ENCODE measurements around the gene QRFP.

Gene QRFP

DNA sequence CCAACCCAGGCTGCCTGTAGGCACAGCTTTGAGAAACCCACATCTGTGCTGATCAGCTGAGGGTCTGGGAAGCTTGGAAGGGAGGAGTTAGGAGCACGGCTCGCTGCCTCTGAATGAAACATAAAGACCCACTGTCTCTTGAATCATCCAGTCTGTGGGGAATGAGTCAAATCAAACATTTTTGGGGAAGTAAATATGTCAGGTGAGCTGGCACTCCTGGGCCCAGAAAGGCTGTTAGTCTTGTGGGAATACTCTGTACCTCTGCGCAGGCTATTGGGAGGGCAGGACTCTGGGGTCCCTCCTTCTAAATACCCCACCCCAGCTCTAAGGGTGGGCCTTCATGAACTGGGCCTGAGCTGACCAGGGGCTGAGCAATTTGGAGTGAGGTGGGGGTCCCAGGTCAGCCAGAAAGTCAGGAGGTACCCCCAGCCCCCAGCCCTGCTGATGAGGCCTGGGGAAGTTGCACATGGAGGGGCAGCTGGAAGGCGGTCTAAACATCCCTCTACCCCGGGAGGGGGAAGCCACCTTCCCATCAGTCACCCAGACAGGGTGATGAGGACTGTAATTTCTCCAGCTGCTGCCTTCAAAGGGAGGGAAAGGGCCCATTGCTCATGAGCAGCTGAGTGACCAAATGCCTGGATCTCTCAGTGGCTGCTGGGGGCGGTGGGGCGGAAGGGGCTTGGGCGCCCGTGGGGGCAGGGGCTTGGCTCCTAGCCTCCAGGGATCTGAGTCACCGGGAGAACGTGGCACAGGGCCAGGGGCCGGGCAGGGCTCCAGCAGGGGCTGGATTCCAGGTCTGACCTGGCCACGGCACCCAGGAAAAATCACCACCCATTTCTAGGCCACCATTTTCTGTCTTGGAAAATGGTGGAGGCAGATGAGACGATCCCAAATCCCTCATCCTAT, 31.6 kb upstream of the QRFP start:
- TF ChIP-seq, protein P1, sequence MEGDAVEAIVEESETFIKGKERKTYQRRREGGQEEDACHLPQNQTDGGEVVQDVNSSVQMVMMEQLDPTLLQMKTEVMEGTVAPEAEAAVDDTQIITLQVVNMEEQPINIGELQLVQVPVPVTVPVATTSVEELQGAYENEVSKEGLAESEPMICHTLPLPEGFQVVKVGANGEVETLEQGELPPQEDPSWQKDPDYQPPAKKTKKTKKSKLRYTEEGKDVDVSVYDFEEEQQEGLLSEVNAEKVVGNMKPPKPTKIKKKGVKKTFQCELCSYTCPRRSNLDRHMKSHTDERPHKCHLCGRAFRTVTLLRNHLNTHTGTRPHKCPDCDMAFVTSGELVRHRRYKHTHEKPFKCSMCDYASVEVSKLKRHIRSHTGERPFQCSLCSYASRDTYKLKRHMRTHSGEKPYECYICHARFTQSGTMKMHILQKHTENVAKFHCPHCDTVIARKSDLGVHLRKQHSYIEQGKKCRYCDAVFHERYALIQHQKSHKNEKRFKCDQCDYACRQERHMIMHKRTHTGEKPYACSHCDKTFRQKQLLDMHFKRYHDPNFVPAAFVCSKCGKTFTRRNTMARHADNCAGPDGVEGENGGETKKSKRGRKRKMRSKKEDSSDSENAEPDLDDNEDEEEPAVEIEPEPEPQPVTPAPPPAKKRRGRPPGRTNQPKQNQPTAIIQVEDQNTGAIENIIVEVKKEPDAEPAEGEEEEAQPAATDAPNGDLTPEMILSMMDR (conservative IDR thresholded peaks at IDR 0.05; ENCODE audit: low read depth, low read length): no peak
- no peak overlapping the region for H3K27ac ChIP-seq
- no peak overlapping the region for H2AFZ ChIP-seq (ENCODE audit: low read depth)
- no peaks in the 10 kb centered on the region for H3K36me3 ChIP-seq (ENCODE audit: insufficient read depth)
- H4K20me1 ChIP-seq (ENCODE audit: insufficient read depth): no peaks in the 10 kb centered on the region
- no peak overlapping the region for H3K4me3 ChIP-seq (IDR thresholded peaks at IDR 0.05; ENCODE audit: insufficient read depth, low read depth, low read length)
- H3K4me1 ChIP-seq (ENCODE audit: low read depth, poor library complexity, severe bottlenecking): peaks cover 5% of the 10 kb centered on the region
- H3K4me2 ChIP-seq: no peak overlapping the region
- H3K79me2 ChIP-seq (ENCODE audit: insufficient read depth, low read depth): no peaks in the 10 kb centered on the region
- H3K9ac ChIP-seq: no peak overlapping the region
- peaks cover 97% of the 10 kb centered on the region for H3K27me3 ChIP-seq (ENCODE audit: insufficient read depth, low read depth)

- Histone ChIP-seq H2AFZ (ENCODE audit: low read depth) (no peak overlapping the region), H3K79me2 (ENCODE audit: insufficient read depth, low read depth) (no peaks in the 10 kb centered on the region), H3K27me3 (ENCODE audit: insufficient read depth, low read depth) (peaks cover 97% of the 10 kb centered on the region), H3K36me3 (ENCODE audit: insufficient read depth) (no peaks in the 10 kb centered on the region), H3K9ac (no peak overlapping the region), H3K4me2 (no peak overlapping the region), H3K4me1 (ENCODE audit: low read depth, poor library complexity, severe bottlenecking) (peaks cover 5% of the 10 kb centered on the region), H3K27ac (no peak overlapping the region), H3K4me3 (IDR thresholded peaks at IDR 0.05; ENCODE audit: insufficient read depth, low read depth, low read length) (no peak overlapping the region), H4K20me1 (ENCODE audit: insufficient read depth) (no peaks in the 10 kb centered on the region)
- TF ChIP-seq, protein P1 (conservative IDR thresholded peaks at IDR 0.05; ENCODE audit: low read depth, low read length): no peak
Measured at GRCh38 chr9:130927338-130927737, 30.7 kb upstream of the QRFP start.

GRCh38 chr9:130925050-130925678, 28.6 kb upstream of the QRFP start:
- H4K20me1 ChIP-seq (ENCODE audit: insufficient read depth): no peaks in the 10 kb centered on the region
- H2AFZ ChIP-seq (ENCODE audit: low read depth): no peak overlapping the region

GRCh38 chr9:130924448-130924788, 27.8 kb upstream of the QRFP start:
- H3K9ac ChIP-seq: no peak overlapping the region

More at GRCh38 chr9:130925050-130925678, 28.6 kb upstream of the QRFP start:
- Histone ChIP-seq H3K79me2 (ENCODE audit: insufficient read depth, low read depth) (no peaks in the 10 kb centered on the region), H3K9ac (no peak overlapping the region), H3K27ac (no peak overlapping the region), H3K4me3 (IDR thresholded peaks at IDR 0.05; ENCODE audit: insufficient read depth, low read depth, low read length) (no peak overlapping the region), H3K36me3 (ENCODE audit: insufficient read depth) (no peaks in the 10 kb centered on the region), H3K4me1 (ENCODE audit: low read depth, poor library complexity, severe bottlenecking) (no peaks in the 10 kb centered on the region), H3K27me3 (ENCODE audit: insufficient read depth, low read depth) (peaks cover 99% of the 10 kb centered on the region), H3K4me2 (no peak overlapping the region)
- TF ChIP-seq, protein P1 (conservative IDR thresholded peaks at IDR 0.05; ENCODE audit: low read depth, low read length): no peak

More at GRCh38 chr9:130924448-130924788, 27.8 kb upstream of the QRFP start:
- H3K4me1 ChIP-seq (ENCODE audit: low read depth, poor library complexity, severe bottlenecking): no peaks in the 10 kb centered on the region
- no peak overlapping the region for H3K4me2 ChIP-seq
- no peaks in the 10 kb centered on the region for H3K36me3 ChIP-seq (ENCODE audit: insufficient read depth)
- peaks cover 100% of the 10 kb centered on the region for H3K27me3 ChIP-seq (ENCODE audit: insufficient read depth, low read depth)
- no peak overlapping the region for H3K27ac ChIP-seq
- no peak overlapping the region for H2AFZ ChIP-seq (ENCODE audit: low read depth)
- H3K79me2 ChIP-seq (ENCODE audit: insufficient read depth, low read depth): no peaks in the 10 kb centered on the region
- TF ChIP-seq, protein P1 (conservative IDR thresholded peaks at IDR 0.05; ENCODE audit: low read depth, low read length): no peak
- no peak overlapping the region for H3K4me3 ChIP-seq (IDR thresholded peaks at IDR 0.05; ENCODE audit: insufficient read depth, low read depth, low read length)
- no peaks in the 10 kb centered on the region for H4K20me1 ChIP-seq (ENCODE audit: insufficient read depth)
